ENCODE measurements around the gene RFTN2.
"Not testable (repeated sequence)": the region's sequence is repeated elsewhere in the genome, so short reads cannot be mapped to it uniquely, and the experiment has no call there.

RFTN2 gene

DNA sequence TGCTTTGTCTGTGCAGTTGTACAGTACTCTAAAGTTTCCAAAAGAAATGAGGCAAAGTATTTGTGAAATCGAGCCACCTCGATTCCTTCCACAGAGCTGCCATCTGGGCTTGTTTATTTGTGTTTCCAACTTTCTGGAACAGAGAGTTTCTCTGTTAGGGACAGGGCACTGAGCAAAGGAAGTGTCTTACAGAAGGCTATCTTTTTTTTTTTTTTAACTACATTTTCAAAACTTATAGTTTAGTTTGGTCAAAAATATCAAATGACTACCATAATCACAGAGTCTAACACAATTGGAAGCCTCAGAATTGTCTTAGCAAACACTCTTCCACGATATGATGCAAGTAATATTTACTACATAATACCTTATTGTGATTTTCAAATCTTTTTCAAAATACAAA, 796 bp downstream of the RFTN2 start:
- DNase-seq, result no peak

- no peak for DNase-seq
Observed at GRCh38 chr2:197674060-197674459, 1.3 kb downstream of the RFTN2 start.

- no peak for DNase-seq
Observed at GRCh38 chr2:197673606-197674005, 1.8 kb downstream of the RFTN2 start.

GRCh38 chr2:197673106-197673505, 2.3 kb downstream of the RFTN2 start:
- no peak for DNase-seq

DNA sequence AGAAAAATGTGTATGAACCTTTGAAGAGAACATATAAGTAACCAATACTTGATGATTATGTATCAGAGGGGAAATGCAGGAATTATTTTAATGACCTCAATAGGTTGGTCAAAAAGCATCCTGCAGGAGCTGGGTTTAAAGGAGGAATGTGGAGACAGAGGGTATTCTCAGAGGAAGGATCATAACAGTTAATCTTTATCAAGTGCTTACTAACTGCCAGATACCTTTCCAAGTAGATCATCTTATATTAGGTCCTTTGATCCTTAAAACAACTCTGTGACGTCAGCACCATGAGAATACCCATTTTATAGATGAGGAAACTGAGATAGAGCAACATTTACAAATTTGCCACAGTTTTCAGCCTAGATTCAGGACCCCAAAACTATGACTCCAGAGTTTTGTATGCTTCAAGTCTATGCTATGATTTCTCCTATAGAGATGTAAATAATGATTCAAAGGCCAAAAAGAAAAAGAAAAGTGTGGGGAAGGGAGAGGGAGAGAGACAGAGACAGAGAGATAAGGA, 3.0 kb downstream of the RFTN2 start:
- no peak for DNase-seq

GRCh38 chr2:197669077-197669476, 6.3 kb downstream of the RFTN2 start:
- DNase-seq, result no peak

DNA sequence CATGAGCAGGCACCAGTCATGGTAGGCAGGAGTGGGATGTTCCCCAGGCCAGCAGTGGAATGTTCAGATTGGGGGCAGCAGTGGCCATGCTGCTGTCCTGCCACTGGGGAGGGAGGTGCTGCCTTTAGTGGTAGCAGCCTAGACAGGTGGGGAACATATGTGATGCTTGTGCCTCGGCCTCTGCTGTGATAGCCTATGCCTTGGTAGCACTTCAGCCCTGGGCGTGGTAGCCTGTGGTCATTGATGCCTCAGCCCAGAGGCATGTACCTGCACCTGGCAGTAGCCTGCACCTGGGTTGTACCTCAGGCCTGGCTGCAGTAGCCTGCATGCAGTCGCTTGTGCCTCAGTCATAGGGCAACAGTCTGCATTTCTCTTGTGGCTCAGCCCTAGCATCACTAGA, 7.1 kb downstream of the RFTN2 start:
- no peak for DNase-seq

DNA sequence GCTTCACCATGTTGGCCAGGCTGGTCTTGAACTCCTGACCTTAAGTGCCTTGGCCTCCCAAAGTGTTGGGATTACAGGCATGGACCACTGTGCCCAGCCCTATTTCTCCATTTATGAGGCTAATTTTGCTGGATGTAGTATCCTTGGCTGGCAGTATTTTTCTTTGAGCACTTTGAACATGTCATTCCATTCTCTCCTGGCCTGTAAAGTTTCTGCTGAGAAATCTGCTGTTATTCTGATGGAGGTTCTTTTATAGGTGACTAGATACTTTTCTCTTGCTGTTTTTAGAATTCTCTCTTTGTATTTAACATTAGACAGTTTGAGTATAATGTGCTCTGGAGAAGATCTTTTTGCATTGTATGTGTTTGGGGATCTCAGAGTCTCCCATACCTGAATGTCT, 9.1 kb downstream of the RFTN2 start:
- DNase-seq, result no peak

- peak in 1 of 5 experiments; percentile 8 for DNase-seq
Observed at GRCh38 chr2:197661626-197662025, 13.8 kb downstream of the RFTN2 start.

DNA sequence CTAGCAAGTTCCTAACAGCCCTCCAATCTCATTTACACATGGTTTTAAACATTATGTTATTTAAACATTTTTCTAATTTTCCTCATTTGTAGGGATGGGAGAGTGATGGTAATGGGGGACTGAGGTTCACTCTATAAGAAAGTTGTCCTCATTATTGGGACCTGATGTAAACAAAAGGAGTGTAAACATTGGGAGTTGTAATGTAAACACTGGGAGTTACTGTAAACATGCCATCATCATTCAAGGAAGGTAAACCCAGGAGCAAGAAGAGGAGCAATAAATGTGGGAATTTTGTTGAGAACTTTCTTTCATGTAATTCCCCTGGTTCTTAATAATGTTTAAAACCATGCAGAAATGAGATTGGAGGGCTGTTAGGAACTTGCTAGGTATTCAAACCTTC, 17.8 kb downstream of the RFTN2 start:
- no peak for DNase-seq

- no peak for DNase-seq
Observed at GRCh38 chr2:197647961-197648690, 27.3 kb downstream of the RFTN2 start.

GRCh38 chr2:197641666-197642065, 33.7 kb downstream of the RFTN2 start:
- no peak for DNase-seq

GRCh38 chr2:197640571-197641122, 34.7 kb downstream of the RFTN2 start:
- not testable (repeated sequence) for DNase-seq

DNA sequence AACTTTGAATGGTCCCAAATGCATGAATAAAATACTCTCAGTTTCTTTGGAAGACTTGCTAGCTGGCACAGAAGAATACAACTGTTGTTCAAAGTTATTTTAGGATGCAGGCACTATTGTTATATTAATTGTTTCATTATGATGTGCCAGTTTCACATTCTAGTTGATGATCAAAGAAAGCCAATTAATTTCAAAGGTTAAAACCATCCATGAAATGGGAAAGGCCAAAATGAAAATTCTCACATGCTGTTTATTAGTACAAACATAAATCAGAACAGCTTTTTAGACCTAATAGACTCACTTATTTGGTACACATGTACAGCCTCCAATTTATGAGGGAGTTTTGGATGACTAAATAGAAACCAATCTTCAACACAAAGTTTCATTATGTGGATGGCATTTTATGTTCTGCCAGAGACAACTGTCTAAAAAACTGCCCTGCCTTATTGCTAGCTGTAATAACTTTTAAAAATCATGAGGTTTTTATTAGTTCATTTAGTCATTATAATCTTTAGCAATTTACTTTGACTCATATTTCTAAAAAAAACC, 42.2 kb downstream of the RFTN2 start:
- no peak for DNase-seq

GRCh38 chr2:197628043-197628500, 47.3 kb downstream of the RFTN2 start:
- DNase-seq, result no peak

- DNase-seq, result no peak
Observed at GRCh38 chr2:197626965-197627625, 48.3 kb downstream of the RFTN2 start.

DNA sequence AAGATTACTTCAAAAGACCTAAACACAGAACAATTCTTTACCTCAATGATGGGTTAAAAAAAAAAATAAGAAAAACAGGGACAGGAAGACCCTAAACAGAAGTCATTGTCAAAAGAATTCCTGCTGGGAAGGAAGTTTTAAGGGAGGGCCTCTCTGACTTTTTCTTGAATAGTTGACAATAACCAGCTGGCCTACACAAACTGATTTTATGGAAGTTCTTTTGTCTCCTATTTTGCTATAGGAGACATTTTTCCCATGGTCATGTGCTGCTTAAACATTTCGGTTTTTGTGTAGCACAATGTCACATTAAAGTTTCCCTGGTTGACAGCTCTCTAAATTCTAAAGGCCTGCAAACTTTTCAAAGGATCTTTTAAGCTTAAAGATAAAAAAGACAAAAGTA, 55.3 kb downstream of the RFTN2 start:
- DNase-seq, result no peak

- DNase-seq, result no peak
Observed at GRCh38 chr2:197615016-197615652, 60.3 kb downstream of the RFTN2 start.

DNA sequence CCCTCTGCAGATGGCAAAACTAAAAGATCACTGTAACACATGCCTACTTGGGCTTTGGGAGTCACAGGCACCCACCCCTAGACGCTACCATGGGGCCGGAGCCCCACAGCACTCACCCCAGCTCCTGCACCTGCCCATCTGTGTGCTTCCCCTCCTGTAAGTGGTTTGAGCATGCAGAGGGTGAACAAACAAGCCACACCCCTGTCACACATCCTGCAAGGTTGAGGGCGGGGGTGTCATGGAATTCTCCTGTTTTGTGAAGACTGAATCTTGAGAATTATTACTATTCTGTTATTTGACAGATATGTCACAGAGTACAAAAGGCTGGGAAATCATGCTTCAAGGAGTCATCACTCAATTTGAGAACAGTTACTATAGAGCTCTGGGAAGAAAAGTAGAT, 60.9 kb downstream of the RFTN2 start:
- no peak for DNase-seq

GRCh38 chr2:197613509-197613987, 61.8 kb downstream of the RFTN2 start:
- no peak for DNase-seq

DNA sequence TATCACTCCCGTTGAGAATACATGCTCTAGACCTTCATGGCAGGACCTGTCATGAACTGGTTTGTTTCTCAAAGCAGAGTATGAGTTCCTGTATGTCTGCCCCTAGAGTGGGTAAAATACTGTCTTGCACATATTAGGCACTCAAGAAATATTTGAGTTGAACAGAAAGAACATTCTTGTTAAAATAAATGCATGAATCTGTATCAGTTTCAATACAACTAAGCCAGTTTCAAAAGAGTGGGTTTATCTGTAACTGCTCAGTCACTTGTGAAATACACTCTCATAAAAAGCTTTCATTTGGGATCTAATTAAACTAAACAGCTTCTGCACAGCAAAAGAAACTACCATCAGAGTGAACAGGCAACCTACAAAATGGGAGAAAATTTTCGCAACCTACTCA, 69.2 kb downstream of the RFTN2 start:
- peak in 1 of 5 experiments; percentile 48 for DNase-seq

DNA sequence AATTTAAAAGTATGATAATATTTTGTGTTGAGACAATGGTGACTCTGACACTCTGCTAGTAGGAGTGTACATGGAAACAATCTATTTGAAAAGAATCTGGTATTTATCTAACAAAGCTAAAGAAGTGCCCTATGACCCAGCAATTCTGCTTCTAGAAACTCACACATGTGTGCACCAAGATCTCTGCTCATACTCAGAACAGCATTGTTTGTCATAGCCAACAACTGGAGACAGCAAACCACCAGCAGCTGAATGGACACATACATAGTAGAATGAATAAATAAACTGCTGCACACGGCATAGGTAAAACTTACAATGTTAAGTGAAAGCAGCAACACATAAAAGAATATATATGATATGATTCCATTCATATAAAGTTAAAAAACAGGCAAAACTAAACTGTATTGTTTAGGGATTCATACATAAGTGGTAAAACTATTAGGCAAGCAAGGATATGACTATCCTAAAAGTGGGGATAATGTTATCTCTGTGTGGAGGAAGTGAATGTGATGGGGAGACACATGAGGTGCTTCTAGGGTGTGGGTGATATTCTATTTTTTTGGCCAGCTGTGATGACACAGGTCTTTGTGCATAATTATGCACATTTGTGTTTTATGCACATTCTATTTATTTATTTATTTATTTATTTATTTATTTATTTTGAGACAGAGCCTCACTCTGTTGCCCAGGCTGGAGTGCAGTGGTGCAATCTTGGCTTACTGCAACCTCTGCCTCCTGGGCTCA, 71.1 kb downstream of the RFTN2 start:
- DNase-seq, result peak in 1 of 5 experiments; percentile 17

Data from T-helper 2 cell (primary cell).